A673 (cell line): ENCODE results near the gene UBN2.

ENCODE experiments used
- EZH2 ChIP-seq: fragments of 200-600 bp; sonication (generic); IDR thresholded peaks from 2 replicates; pipeline ENCODE4 v1.6.1; 2017; ENCODE audit warnings: borderline replicate concordance, low read depth, mild to moderate bottlenecking, mixed read lengths, antibody characterized with exemption, low read length; ENCODE audit not compliant: poor library complexity, severe bottlenecking
- TF ChIP-seq, protein P1 (sequence below): fragments of 300-800, 200-600 bp; sonication (generic); conservative IDR thresholded peaks from 2 replicates; pipeline ENCODE4 v1.5.1; 2017; ENCODE audit warnings: low read depth, mild to moderate bottlenecking, antibody characterized with exemption, low read length, moderate library complexity, mixed read lengths

DNA sequence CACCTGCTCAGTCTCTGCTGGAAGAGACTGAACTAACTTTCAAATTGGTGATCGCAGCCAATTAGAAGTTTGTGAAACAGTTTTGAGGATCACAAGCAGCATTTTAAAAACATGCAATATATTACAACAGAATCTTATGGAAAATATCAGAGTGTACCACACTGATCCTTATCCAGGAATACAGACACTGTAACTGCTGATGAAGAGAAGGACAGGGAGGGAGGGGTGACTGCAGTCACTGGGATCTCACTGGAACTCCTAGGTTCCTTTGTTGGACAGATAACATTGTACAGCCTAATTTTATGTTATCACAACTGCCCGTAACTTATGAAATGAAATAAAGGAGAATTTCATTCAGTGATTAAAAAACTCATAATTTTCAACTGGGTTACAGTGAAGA is 6.8 kb upstream of the UBN2 start:
- TF ChIP-seq, protein P1, sequence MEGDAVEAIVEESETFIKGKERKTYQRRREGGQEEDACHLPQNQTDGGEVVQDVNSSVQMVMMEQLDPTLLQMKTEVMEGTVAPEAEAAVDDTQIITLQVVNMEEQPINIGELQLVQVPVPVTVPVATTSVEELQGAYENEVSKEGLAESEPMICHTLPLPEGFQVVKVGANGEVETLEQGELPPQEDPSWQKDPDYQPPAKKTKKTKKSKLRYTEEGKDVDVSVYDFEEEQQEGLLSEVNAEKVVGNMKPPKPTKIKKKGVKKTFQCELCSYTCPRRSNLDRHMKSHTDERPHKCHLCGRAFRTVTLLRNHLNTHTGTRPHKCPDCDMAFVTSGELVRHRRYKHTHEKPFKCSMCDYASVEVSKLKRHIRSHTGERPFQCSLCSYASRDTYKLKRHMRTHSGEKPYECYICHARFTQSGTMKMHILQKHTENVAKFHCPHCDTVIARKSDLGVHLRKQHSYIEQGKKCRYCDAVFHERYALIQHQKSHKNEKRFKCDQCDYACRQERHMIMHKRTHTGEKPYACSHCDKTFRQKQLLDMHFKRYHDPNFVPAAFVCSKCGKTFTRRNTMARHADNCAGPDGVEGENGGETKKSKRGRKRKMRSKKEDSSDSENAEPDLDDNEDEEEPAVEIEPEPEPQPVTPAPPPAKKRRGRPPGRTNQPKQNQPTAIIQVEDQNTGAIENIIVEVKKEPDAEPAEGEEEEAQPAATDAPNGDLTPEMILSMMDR: no peak
- no peak for TF ChIP-seq EZH2
